Heart left ventricle (tissue), 13 donors: ENCODE results near the gene UTP14A.

ENCODE experiments used
- CTCF ChIP-seq, 12 donors: fragments of 200-600 bp; sonication (generic) in 4 of 12; IDR thresholded peaks; one replicate each; pipeline versions ENCODE4 v1.5.0 to v1.8.0; 2018 to 2022; ENCODE audit warnings: antibody characterized with exemption in 12 of 12, mild to moderate bottlenecking in 5 of 12
- POLR2A ChIP-seq, 2 donors: fragments of 450-650 bp; IDR thresholded peaks; one replicate each; pipeline ENCODE4 v1.6.1; 2017; ENCODE audit warnings: antibody characterized with exemption in 2 of 2, mild to moderate bottlenecking in 2 of 2, moderate library complexity in 2 of 2
- donor health status: ischemic (EF 13 %, LVEDD 7.1; RV severe dilation, severe dysfunction).
- donor health status: DM: no; HTN: yes; CAD: no.
- donor health status: DM: no; HTN: no; CAD: no.
- donor health status: ischemic (EF 25% LVEDD 6.9; RV normal size, moderate dysfunction).
- donor health status: ischemic (EF 25% LVEDD 5.7; RV mildly dilated, moderate dysfunction).
- donor health status: ischemic (EF 35%, LVEDD 5.7; RV mildly dilated, moderate dysfunction).
- donor health status: nonischemic (EF 11% LVEDD 7.7; RV severe dilation, severe dysfunction).
- donor health status: DM: yes; HTN: yes; CAD: no.
- donor health status: PGD.
- donor health status: ischemic (EF 29% LVEDD 5.4; RV normal size, mild dysfunction).
- donor health status: nonischemic (EF 23%, LVEDD 6.1; RV moderate dilation, normal function).

GRCh38 chrX:129968968-129969367 is 63.0 kb downstream of the UTP14A start:
- TF ChIP-seq CTCF (IDR thresholded peaks at IDR 0.05): no peak
- TF ChIP-seq POLR2A (IDR thresholded peaks at IDR 0.05): no peak
